ENCODE results near the gene IL10RA.
"Not testable (repeated sequence)": the region's sequence is repeated elsewhere in the genome, so short reads cannot be mapped to it uniquely, and the experiment has no call there.

IL10RA gene

DNA sequence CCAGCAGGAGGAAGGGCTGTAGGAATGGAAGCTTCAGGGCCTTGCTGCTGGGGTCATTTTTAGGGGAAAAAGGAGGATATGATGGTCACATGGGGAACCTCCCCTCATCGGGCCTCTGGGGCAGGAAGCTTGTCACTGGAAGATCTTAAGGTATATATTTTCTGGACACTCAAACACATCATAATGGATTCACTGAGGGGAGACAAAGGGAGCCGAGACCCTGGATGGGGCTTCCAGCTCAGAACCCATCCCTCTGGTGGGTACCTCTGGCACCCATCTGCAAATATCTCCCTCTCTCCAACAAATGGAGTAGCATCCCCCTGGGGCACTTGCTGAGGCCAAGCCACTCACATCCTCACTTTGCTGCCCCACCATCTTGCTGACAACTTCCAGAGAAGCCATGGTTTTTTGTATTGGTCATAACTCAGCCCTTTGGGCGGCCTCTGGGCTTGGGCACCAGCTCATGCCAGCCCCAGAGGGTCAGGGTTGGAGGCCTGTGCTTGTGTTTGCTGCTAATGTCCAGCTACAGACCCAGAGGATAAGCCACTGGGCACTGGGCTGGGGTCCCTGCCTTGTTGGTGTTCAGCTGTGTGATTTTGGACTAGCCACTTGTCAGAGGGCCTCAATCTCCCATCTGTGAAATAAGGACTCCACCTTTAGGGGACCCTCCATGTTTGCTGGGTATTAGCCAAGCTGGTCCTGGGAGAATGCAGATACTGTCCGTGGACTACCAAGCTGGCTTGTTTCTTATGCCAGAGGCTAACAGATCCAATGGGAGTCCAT lies 14.1 kb downstream of the IL10RA start:
- TF ChIP-seq JUND (IDR thresholded peaks at IDR 0.05; ENCODE audit: low read depth): no peak
- no peak for DNase-seq (ENCODE audit: low read depth in 1 of 2, low spot score in 1 of 2)
- in situ Hi-C loops (cut with HindIII; ENCODE audit: low pct_unique_long_range_greater_than_20kb, low sequenced_read_pairs): no loop called here

DNA sequence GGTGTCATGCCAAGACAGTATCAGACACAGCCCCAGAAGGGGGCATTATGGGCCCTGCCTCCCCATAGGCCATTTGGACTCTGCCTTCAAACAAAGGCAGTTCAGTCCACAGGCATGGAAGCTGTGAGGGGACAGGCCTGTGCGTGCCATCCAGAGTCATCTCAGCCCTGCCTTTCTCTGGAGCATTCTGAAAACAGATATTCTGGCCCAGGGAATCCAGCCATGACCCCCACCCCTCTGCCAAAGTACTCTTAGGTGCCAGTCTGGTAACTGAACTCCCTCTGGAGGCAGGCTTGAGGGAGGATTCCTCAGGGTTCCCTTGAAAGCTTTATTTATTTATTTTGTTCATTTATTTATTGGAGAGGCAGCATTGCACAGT lies 14.6 kb downstream of the IL10RA start:
- no peak for TF ChIP-seq JUND (IDR thresholded peaks at IDR 0.05; ENCODE audit: low read depth)
- in situ Hi-C loops (cut with HindIII; ENCODE audit: low pct_unique_long_range_greater_than_20kb, low sequenced_read_pairs): no loop called here
- DNase-seq (ENCODE audit: low read depth in 1 of 2, low spot score in 1 of 2): no peak

DNA sequence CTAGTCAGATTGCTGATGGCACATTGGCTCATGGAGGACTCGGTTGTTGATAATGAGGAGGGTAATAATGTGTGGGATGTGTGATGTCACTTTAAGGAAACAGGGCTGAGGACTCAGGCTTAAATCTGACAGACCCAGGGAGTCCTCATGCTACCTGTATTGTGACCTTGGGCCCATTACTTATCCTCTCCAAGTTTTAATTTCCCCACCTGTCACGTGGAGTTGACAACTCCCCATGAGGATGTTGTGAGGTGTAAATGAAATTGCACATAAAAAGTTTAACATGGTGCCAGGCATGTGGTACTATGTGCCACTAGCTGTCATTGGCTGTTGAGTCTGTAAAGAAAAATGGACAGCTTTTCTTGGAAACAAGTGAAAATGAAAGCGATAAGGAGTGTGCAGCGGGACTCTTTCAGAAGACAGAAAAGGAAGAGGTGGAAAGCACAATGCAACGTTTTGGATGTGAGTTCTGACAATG lies 15.3 kb downstream of the IL10RA start:
- no peak for DNase-seq (ENCODE audit: low read depth in 1 of 2, low spot score in 1 of 2)
- in situ Hi-C loops (cut with HindIII; ENCODE audit: low pct_unique_long_range_greater_than_20kb, low sequenced_read_pairs): no loop called here
- no peak for TF ChIP-seq JUND (IDR thresholded peaks at IDR 0.05; ENCODE audit: low read depth)

DNA sequence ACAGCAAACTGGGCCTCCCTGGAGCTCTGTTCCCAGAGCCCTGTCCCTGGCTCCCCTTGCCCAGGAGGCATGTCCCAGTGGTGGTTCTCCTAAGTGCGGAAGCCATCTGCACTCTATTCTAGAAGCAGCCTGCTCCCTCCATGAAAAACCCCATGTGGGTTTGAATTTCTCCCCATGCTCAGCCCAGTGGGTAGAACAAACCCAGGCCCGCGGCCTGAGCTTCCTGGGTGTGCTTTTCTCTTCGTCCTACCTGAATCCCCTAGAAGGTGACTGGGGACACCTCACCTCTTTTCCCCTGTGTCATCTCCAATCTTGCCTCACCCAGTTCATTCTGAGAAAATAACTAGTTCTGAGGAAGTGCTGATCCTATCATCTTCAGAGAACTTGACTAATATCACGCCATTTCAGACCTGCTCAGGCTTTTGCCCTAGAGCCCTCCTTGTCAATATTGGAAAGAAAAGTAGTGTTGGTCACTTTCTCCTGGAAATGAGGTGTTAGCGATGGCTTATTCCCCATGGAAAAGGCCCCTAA lies 15.9 kb downstream of the IL10RA start:
- in situ Hi-C loops (cut with HindIII; ENCODE audit: low pct_unique_long_range_greater_than_20kb, low sequenced_read_pairs): no loop called here
- no peak for DNase-seq (ENCODE audit: low read depth in 1 of 2, low spot score in 1 of 2)
- TF ChIP-seq JUND (IDR thresholded peaks at IDR 0.05; ENCODE audit: low read depth): no peak

DNA sequence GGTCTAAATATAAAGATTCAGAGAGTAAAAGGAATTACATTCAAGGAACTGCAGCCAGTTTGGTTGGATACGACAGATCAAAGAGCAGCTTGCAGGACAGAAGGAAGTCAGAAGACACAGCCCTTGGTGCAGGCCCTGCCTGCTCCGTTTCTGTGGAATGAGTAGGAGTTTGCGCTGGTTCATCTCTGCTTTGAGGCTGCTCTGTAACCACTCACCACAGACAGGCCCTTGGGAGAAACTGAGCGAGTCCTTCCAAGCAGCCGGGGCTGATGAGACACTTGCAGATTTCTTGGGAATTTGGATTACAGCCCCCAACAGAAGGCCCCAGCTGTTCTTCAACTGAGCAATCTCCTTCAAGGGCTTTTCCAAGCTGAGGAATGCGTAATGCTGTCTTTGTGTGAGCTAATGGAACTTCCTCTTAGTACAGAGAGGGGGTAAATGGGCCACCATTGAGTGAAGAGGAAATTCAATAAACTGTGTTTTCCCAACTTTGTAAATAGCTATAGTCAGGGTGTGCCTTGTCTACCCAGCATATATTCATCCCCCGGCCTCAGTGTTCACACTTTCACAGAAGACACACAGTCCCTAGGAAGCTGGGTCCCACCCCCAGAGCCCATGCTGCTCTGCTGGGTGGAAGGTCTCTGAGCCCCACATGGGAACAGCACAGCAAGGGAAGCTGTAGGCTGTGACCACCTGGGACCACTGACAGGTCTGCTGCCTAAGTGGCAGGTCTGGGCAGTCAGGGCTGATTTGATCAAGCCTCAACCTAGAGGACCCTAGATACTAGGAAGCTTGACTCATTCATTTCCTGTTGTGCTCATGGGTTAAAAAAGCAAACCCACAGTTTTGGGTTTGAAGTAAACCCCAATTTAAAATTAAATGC lies 16.6 kb downstream of the IL10RA start:
- no peak for TF ChIP-seq JUND (IDR thresholded peaks at IDR 0.05; ENCODE audit: low read depth)
- DNase-seq (ENCODE audit: low read depth in 1 of 2, low spot score in 1 of 2): no peak
- in situ Hi-C loops (cut with HindIII; ENCODE audit: low pct_unique_long_range_greater_than_20kb, low sequenced_read_pairs): no loop called here

DNA sequence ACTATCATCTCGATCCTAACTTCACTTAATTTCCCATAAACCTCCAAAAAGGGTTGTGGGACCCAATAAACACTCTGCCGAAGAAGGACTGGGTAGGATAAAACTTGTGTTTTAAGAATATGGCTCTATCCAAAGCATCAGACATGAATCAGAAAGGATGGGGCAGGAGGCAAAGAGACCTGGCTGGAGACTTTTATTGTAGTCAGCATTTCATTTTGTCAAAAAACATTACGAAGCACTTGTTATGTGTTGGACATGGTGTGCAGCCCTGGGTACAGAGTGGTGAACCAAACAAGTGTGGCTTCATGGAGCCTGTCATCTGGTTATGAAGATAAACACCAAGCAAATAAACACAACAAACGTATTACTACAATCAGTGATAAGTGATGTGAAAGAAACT lies 17.3 kb downstream of the IL10RA start:
- in situ Hi-C loops (cut with HindIII; ENCODE audit: low pct_unique_long_range_greater_than_20kb, low sequenced_read_pairs): no loop called here
- TF ChIP-seq JUND (IDR thresholded peaks at IDR 0.05; ENCODE audit: low read depth): no peak
- DNase-seq (ENCODE audit: low read depth in 1 of 2, low spot score in 1 of 2): no peak

DNA sequence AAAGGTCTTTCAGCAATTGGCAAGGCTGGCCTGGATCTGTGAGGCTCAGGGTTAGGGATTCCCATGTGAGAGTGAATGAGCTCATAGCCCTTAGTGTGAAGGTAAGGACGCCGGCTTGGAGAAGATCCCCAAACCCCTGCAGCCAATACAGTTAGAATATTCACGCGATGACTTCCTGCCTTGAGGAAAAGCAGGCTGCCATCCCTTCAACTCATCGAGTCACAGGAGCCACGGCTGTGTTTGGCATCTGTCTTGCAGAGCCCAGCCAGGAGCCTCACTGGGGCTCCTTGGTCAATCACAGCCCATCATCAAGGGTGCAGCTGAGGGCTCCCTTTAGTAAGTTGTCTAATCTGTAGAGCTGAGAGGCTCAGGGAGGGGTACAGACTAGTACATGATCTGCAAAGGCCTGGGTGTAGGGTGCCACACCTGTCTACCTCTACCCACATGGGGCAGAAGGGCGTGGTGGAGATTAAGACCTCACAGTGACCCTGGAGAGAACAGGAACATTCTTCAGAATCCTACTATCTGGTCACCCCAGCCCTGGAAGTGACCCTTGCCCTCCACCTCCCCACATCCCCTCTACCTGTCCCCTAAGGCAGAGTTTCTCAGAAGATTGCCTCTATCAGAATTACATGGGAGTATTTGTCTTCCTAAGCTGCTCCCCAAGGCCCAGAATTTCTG lies 18.5 kb downstream of the IL10RA start:
- no peak for TF ChIP-seq JUND (IDR thresholded peaks at IDR 0.05; ENCODE audit: low read depth)
- in situ Hi-C loops (cut with HindIII; ENCODE audit: low pct_unique_long_range_greater_than_20kb, low sequenced_read_pairs): no loop called here
- DNase-seq (ENCODE audit: low read depth in 1 of 2, low spot score in 1 of 2): no peak

DNA sequence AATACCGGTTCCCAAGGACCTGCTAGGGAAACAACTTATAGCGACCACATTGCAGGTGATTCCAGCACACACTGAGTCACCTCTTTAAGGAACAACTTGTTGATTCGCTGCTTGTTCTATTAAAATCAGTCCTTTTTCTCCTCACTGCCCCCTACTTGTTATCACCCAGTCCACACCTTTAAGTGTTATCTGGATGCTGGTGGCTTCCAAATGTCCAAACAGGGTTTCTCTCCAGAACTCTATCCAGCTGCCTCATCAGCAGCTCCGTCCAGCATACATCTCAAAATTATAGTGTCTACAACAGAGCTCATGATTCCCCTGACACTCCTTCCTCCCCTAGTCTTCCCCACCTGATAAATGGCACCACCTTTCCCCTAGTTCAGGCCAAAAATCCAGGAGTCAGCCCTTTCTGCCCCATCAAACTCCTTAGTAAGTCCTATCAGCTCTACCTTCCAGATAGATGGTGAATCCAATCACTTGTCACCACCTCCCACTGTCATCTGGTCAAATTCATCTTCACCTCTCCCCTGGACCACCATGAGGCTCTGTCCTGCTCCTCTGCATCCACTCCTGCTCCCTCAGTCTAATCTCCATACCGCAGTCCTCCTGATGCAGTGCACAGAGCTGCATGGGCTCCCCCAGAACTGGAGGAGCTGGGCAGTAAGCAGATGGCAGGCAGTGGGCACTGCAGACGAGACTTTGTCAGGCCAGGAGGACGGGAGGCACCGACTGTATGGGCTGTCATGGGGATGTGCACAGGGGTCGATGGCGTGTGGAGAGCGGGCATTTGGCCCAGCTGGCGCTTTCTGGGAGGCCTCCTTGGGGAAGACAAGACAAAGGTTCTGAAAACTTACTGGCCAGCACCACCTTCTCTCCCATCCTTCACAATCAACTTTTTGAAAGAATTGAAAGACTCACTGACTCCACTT lies 19.3 kb downstream of the IL10RA start:
- in situ Hi-C loops (cut with HindIII; ENCODE audit: low pct_unique_long_range_greater_than_20kb, low sequenced_read_pairs): no loop called here
- no peak for DNase-seq (ENCODE audit: low read depth in 1 of 2, low spot score in 1 of 2)
- TF ChIP-seq JUND (IDR thresholded peaks at IDR 0.05; ENCODE audit: low read depth): no peak

DNA sequence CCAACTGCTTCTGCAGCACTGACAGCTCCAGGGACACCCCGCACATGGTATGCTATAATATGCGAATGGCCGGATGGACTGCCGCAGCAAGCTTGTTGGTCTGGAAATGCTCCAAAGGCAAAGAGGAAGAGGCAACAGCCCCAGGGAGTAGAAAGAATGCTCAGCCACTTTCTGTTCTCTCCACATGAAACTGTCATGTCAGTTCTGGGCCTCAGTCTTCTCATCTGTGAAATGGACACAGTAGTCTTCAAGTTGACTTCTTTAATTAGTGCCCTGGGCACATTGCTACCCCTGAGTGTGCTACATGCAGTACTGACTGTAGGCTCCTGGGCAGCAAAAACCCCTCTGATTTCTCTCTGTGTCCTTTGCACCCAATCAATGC lies 19.9 kb downstream of the IL10RA start:
- in situ Hi-C loops (cut with HindIII; ENCODE audit: low pct_unique_long_range_greater_than_20kb, low sequenced_read_pairs): no loop called here
- DNase-seq (ENCODE audit: low read depth in 1 of 2, low spot score in 1 of 2): peak in 1 of 2 experiments; percentile 23
- no peak for TF ChIP-seq JUND (IDR thresholded peaks at IDR 0.05; ENCODE audit: low read depth)

DNA sequence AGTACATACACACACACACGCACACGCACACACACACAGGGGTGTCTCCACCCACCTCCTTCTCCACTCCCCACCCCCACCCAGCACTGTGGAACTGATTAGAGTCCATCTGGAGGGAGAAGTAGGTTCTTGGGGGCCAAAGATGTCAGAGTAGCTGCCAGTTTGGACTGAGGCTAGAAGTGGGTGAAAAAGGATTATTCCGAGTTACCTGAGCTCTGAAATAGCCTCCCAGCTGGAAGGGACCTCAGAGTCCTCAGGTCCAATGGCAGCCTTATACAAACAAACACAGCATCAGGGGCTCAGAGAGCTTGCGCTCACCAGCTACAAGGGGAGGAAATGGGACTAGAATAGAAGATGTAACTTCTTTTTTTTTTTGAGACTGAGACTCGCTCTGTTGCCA lies 20.8 kb downstream of the IL10RA start:
- no peak for TF ChIP-seq JUND (IDR thresholded peaks at IDR 0.05; ENCODE audit: low read depth)
- DNase-seq (ENCODE audit: low read depth in 1 of 2, low spot score in 1 of 2): no peak
- in situ Hi-C loops (cut with HindIII; ENCODE audit: low pct_unique_long_range_greater_than_20kb, low sequenced_read_pairs): no loop called here

DNA sequence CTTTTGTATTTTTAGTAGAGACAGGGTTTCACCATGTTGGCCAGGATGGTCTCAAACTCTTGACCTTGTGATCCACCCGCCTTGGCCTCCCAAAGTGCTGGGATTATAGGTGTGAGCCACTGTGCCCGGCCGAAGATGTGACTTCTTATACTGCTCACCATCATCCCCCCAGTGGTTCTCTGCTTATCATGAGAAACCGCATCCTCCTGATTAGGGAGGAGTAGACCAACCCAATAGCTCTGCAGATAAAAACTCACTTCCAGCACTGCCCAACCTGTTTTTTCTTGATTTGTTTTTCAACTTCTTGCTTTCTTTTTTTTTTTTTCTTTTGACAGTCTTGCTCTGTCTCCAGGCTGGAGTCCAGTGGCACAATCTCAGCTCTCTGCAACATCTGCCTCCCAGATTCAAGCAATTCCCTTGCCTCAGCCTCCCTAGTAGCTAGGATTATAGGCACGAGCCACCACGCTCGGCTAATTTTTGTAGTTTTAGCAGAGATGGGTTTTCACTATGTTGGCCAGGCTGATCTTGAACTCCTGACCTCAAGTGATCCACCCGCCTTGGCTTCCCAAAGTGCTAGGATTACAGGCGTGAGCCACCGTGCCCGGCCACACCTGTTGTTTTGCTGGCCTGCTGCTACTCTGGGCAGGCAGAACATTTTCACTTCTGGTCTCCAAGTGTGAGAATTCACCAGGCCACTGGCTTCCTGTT lies 21.5 kb downstream of the IL10RA start:
- in situ Hi-C loops (cut with HindIII; ENCODE audit: low pct_unique_long_range_greater_than_20kb, low sequenced_read_pairs); DNase-seq (ENCODE audit: low read depth in 1 of 2, low spot score in 1 of 2): not testable (repeated sequence)

All from T47D (cell line).